ENCODE data around the gene VTI1A. TPM values are rescaled to one million over a fixed set of nuclear protein-coding genes. Genes with fewer than 3 reads are reported as not detected.

The VTI1A gene
- total RNA-seq, 2 donors from 2014 or later: 71.6 to 139 TPM

DNA sequence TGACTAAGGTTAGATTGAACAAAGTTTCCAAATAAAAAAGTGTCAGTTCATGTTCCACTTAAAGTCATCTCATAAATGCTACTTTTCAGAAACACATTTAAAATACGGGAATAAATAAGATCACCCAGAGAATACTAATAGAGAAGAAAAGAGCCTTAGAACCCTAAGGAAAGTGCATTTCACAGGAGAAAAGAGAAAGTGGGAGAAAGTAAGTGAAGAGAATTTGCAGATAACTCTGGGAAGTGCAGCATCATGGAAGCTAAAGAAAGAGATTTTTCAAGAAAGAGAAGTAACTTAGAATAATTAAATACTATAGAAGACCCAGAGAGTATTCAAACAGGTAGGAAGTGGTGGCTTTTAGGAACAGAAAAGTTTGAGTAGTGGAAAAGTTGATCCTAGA is 132.6 kb downstream of the VTI1A start:
- DNase-seq (ENCODE audit: low spot score): no peak
- Histone ChIP-seq H3K27me3 (replicated peaks; ENCODE audit: insufficient read depth) (no peaks in the 10 kb centered on the region), H3K9me3 (no peaks in the 10 kb centered on the region), H3K36me3 (no peaks in the 10 kb centered on the region), H3K27ac (no peak overlapping the region), H3K4me3 (no peak overlapping the region), H3K4me1 (ENCODE audit: control insufficient read depth in 1 of 2, low read depth in 2 of 2) (peaks cover 0 to 12% of the 10 kb centered on the region in 2 donors)
- no peak for ATAC-seq (ENCODE audit: insufficient number of reproducible peaks, low FRiP score, low read depth)
- TF ChIP-seq, protein P1, sequence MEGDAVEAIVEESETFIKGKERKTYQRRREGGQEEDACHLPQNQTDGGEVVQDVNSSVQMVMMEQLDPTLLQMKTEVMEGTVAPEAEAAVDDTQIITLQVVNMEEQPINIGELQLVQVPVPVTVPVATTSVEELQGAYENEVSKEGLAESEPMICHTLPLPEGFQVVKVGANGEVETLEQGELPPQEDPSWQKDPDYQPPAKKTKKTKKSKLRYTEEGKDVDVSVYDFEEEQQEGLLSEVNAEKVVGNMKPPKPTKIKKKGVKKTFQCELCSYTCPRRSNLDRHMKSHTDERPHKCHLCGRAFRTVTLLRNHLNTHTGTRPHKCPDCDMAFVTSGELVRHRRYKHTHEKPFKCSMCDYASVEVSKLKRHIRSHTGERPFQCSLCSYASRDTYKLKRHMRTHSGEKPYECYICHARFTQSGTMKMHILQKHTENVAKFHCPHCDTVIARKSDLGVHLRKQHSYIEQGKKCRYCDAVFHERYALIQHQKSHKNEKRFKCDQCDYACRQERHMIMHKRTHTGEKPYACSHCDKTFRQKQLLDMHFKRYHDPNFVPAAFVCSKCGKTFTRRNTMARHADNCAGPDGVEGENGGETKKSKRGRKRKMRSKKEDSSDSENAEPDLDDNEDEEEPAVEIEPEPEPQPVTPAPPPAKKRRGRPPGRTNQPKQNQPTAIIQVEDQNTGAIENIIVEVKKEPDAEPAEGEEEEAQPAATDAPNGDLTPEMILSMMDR (IDR thresholded peaks at IDR 0.05): no peak

DNA sequence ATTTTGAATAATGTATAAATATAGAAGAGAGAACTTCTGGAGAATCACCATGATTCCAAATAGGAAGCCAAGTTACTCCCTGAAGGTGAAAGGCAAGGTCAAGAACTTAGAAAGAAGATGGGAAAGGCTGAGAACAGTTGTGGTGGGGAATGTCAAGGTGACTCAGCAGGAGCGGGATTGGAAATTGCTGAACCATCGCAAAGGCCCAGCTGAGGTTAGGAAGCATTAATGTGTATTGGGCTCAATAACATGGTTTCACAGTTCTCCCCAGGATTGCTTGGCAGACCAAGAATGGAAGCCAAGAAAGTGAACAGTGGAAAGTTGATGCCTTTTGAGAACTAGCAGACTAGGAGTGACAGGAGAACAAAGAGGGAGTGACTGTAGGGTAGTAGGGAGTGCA is 133.3 kb downstream of the VTI1A start:
- DNase-seq (ENCODE audit: low spot score) (no peak), ATAC-seq (ENCODE audit: insufficient number of reproducible peaks, low FRiP score, low read depth) (no peak)
- peaks cover under 1 to 18% of the 10 kb centered on the region in 2 donors for H3K4me1 ChIP-seq (ENCODE audit: control insufficient read depth in 1 of 2, low read depth in 2 of 2)
- H3K27me3 ChIP-seq (replicated peaks; ENCODE audit: insufficient read depth): no peaks in the 10 kb centered on the region
- H3K36me3 ChIP-seq: no peaks in the 10 kb centered on the region
- TF ChIP-seq, protein P1 (IDR thresholded peaks at IDR 0.05): no peak
- H3K27ac ChIP-seq: no peak overlapping the region
- no peak overlapping the region for H3K4me3 ChIP-seq
- H3K9me3 ChIP-seq: no peaks in the 10 kb centered on the region

DNA sequence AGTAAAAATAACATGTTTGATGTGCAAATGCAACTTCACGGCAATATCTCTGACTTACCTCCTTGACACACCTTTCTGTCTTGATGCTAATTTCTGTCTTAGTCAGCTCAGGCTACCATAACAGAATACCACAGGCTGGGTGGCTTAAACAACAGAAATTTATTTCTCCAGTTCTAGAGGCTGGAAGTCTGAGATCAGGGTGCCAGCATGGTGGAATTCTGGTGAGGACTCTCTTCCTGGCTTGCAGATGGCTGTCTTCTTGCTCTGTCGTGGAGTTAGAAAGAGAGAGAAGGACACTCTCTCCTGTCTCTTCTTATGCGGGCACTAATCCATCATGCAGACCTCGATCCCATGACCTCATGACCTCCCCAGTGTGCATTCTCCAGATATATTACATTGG is 134.9 kb downstream of the VTI1A start:
- ATAC-seq (ENCODE audit: insufficient number of reproducible peaks, low FRiP score, low read depth) (no peak), DNase-seq (ENCODE audit: low spot score) (no peak)
- H3K9me3 ChIP-seq: no peaks in the 10 kb centered on the region
- no peaks in the 10 kb centered on the region for H3K27me3 ChIP-seq (replicated peaks; ENCODE audit: insufficient read depth)
- no peak overlapping the region for H3K4me3 ChIP-seq
- no peaks in the 10 kb centered on the region for H3K36me3 ChIP-seq
- H3K4me1 ChIP-seq (ENCODE audit: control insufficient read depth in 1 of 2, low read depth in 2 of 2): peaks cover 11 to 33% of the 10 kb centered on the region in 2 donors
- H3K27ac ChIP-seq: no peak overlapping the region
- TF ChIP-seq, protein P1 (IDR thresholded peaks at IDR 0.05): no peak

DNA sequence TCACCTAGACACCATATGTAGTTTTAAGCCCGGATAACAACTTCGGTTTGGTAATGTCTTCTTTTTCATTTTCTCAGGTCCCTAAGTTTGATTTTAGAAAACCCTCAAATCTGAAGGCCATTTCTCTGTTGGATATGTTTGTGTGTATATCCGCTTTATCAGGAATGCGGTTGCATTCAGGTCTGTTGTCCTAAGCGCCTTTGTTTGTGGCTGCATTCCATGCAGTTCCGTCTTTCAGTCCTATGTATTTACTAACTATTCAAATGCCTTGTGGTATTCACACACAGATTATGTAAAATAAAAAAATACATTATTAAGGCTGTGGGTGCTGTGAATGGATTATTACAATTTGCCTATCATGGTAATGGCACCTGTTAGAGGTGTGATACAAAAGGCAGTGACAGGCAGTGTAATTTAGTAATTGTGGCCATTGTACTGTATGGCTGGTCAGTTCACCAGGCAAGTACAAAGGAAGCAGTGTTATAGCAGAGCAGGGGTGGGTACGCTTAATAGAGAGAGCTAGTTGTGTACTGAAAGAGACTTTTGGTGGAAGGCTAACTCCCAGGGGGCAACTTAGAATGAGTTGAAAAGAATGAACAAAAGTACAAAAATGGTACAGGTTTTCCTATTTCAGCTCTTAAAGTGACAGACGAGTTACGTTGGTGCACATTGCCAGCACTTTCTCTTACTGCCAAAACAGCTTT is 136.4 kb downstream of the VTI1A start:
- H3K27me3 ChIP-seq (replicated peaks; ENCODE audit: insufficient read depth): no peaks in the 10 kb centered on the region
- H3K9me3 ChIP-seq: no peaks in the 10 kb centered on the region
- H3K36me3 ChIP-seq: no peaks in the 10 kb centered on the region
- H3K4me1 ChIP-seq (ENCODE audit: control insufficient read depth in 1 of 2, low read depth in 2 of 2): peaks cover 22 to 33% of the 10 kb centered on the region in 2 donors
- TF ChIP-seq, protein P1 (IDR thresholded peaks at IDR 0.05): no peak
- no peak overlapping the region for H3K27ac ChIP-seq
- no peak for DNase-seq (ENCODE audit: low spot score)
- no peak overlapping the region for H3K4me3 ChIP-seq
- ATAC-seq (ENCODE audit: insufficient number of reproducible peaks, low FRiP score, low read depth): no peak

DNA sequence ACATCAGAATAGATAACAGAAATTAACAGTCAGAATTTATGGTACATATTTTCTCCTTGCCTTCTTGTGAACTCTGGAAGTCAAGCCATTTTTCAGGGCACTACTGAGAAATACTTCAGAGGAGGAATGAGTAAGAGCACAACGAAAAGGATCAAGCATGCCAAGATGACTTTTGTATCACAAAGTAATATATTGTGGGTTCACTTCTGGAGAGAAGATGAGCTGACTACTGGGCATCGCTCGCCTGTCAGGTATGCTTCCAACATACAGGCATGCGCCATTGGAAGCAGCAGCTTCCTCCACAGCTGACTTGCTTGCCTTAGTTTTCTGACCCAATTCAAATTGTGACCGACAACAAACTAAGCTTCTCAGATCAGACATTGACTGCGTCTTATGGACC is 137.3 kb downstream of the VTI1A start:
- TF ChIP-seq, protein P1 (IDR thresholded peaks at IDR 0.05): no peak
- peaks cover 22 to 33% of the 10 kb centered on the region in 2 donors for H3K4me1 ChIP-seq (ENCODE audit: control insufficient read depth in 1 of 2, low read depth in 2 of 2)
- ATAC-seq (ENCODE audit: insufficient number of reproducible peaks, low FRiP score, low read depth) (no peak), DNase-seq (ENCODE audit: low spot score) (no peak)
- no peaks in the 10 kb centered on the region for H3K27me3 ChIP-seq (replicated peaks; ENCODE audit: insufficient read depth)
- peak overlapping the region; percentile 33 to 48 for H3K27ac ChIP-seq
- no peaks in the 10 kb centered on the region for H3K36me3 ChIP-seq
- no peak overlapping the region for H3K4me3 ChIP-seq
- H3K9me3 ChIP-seq: no peaks in the 10 kb centered on the region

All from thoracic aorta (tissue), 2 donors.